GM18507 (cell line): Measurements from ENCODE around the gene MRNIP.
"Not testable (repeated sequence)": the region's sequence is repeated elsewhere in the genome, so short reads cannot be mapped to it uniquely, and the experiment has no call there.

ENCODE experiments used
- DNase-seq: peaks from one replicate; pipeline ENCODE4 v3.0.0; 2011; ENCODE audit warnings: low read depth; ENCODE audit not compliant: insufficient read length; ENCODE audit errors: extremely low spot score
- FAIRE-seq: peaks from 2 replicates; lab custom pipeline; 2011; peaks lifted over from hg19 to GRCh38; lab: Jason Lieb, UNC

The MRNIP gene

DNA sequence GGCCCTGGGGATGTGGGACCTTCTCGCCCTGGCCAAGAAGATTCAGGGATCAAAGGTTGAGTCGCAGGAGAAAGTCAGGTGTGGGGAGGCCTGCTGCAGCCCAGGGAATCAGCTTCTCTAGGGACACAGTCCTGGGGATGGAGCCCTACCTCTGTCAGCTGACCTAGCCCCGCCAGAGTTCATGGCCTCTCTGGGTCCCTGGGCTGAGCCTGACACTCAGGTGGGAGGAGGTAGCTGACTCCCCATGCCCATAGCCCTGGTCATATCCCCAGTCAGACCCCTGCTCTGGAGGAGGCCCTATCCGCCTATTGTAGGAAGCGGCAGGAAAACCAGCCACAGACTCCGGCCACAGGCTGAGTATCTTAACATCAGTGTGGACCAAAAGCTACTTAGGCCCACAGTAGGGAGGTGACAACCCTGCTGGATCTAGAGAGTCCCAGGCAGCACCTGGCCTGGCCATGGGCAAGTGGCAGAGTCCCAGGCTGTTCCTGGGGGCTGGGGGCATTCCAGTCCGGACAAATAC lies 15.0 kb upstream of the MRNIP start:
- FAIRE-seq (no peak), DNase-seq (no peak)

DNA sequence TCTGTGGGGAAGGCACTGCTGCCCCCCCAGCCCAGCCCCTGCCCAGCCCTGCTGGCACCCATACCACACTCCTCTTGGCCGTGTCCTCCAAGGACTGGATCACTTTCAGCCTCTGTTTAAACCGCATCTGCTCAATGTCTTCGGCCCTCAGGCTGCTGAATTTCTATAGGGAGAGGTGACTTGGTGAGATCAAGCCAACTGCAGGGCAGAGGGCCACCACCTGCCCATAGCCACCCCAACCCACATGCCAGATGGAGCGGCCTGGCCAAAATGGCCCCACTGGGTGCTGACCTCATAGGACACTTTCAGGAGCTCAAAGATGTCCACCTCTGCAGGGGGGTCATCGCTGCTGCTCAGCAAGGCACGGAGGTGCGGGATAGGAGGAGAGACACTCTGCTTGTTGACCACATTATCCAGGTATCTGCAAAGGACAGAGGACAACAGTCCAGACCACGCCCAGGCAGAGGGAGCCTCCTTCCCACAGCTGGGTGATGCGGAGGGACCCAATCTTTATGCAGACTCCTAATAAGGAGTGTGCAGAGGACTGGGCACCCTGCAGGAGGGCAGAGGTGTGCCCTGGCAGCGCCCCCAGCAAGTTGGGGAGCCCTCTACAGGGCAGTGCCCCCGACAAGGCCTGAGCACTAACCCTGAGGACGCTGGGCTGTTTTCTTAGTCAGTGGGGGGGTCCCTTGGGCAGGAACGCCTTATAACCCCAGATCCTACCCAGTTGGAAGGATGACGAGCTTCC lies 14.4 kb upstream of the MRNIP start:
- FAIRE-seq (no peak), DNase-seq (no peak)

- FAIRE-seq (no peak), DNase-seq (no peak)
Measured at GRCh38 chr5:179872055-179872827, 13.6 kb upstream of the MRNIP start.

DNA sequence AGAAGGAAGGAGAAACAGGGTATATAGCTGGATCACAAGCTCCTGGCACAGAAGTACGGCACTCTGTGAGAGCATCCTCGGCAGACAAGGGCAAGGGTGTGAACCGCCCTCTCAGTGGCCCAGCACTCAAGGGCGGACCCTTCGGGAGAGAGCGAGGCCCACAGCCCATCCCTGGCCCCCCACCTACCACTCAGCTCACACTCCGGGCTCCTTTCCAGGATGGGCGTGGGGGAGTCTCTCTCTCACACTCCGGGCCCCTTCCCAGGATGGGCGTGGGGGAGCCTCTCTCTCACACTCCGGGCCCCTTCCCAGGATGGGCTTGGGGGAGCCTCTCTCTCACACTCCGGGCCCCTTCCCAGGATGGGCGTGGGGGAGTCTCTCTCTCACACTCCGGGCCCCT lies 12.9 kb upstream of the MRNIP start:
- not testable (repeated sequence) for FAIRE-seq, DNase-seq

- no peak for DNase-seq
- FAIRE-seq: no peak
Measured at GRCh38 chr5:179870952-179871351, 12.3 kb upstream of the MRNIP start.

- FAIRE-seq (no peak), DNase-seq (no peak)
Measured at GRCh38 chr5:179870403-179870903, 11.8 kb upstream of the MRNIP start.

DNA sequence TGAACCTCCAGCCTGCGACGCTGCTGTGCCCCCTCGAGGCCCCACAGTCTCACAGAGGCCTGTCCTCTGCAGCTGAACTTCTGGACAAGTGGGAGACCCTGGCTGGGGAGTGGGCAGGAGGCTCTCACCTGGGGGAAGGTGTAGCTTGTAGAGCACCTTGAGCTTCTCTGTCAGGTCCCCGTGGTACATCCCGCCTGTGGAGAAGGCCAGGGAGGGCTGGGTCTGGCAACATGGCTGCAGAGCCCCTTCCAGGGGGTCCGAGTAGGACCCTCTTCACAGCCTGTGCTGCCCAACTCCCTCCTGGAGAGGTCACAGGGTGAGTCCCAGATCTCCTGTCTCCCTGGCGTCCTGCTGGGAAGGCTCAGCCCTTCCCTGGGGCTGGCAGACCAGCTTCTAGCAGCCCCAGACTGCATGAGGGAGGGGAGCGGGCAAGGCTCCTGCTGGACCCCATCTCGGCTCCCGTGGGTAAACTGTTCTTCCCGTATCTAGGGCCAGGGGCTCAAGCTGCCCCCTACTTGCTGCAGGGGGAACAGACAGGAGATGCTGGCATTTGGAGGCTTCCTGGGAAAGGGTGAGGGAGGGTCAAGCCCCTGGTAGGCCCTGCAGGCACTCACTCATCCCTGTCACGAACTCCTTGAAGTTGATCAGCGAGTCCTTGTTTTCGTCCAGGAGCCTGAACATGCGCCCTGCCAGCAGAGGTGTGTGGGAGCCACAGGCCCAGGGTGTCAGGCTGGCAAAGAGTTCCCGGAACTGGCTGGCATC lies 11.2 kb upstream of the MRNIP start:
- FAIRE-seq (no peak), DNase-seq (no peak)

DNA sequence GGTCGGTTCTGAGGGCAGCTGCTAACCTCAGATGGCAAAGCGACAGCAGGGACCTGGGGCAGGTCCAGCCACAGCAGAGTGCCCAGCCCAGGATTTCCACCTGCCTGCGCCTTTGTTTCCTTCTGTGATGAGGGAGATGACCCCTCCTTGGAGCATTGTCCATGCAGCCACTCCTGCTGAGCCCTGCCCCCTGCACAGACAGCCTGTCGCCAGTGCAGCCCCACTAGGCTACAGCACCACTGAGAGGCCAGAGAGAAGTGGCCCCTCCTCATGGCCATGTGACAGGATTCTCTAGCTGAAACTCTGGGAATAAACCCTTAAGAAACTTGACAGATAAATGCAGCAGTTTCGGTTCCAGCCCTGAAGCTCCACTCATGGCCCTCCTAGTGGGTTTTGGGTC lies 10.5 kb upstream of the MRNIP start:
- FAIRE-seq (no peak), DNase-seq (no peak)

- DNase-seq (no peak), FAIRE-seq (no peak)
Measured at GRCh38 chr5:179868541-179868940, 9.9 kb upstream of the MRNIP start.

- DNase-seq (no peak), FAIRE-seq (no peak)
Measured at GRCh38 chr5:179867476-179867875, 8.9 kb upstream of the MRNIP start.

DNA sequence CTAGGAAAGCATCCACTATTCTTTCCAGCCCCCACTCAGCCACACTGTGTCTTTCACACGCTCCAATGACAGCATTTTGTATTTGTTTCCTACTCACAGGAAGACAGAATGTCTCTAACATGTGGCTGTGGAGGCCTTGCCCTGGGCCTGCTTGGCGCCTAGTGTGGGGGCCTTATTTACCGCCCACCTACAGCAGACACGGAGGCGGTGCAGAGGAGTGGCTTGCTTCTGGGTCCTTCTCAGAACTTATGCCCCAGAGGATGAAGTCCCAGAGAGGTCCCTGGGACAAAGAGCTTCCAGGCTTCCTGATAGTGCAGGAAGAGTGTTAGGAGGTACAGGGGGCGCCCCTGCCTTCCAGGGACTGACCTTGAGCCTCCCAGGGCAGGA lies 8.5 kb upstream of the MRNIP start:
- FAIRE-seq: no peak
- DNase-seq: no peak

- FAIRE-seq: no peak
- no peak for DNase-seq
Measured at GRCh38 chr5:179866241-179867078, 7.8 kb upstream of the MRNIP start.

DNA sequence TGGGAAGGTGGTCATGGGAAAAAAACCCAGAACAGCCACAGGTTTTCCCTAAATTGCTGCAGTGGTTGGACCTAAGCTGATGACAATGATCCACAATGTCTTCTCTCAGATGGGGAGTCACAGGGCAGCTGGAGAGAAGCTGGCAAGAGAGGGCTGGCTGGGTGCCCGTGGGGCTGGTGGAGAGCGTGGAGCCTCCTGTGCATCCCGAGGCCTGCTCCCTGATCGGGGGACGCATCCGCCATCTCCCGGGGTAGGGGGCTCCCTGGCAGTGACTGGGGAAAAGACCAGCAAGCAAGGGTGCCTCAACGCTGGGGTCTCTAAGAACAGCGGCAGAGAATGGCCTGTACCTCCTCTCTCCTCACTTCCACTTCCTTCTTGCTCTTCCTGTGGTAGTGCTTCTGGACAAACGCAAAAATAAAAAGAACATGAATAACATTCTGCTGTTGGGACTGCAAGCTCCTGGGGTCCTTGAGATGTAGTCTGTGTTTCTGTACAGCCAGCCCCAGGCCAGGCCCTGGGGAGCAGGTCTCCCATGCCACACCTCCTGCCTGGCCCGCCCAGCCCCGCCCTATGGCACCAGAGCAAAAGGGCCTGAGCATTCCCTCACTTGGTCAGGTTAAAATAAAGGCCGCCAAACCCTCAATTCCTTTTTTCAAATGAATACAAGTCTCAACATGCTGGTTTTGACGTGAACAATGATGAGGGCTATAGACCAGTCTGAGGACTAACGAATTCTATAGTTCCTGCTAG lies 7.0 kb upstream of the MRNIP start:
- FAIRE-seq: no peak

DNA sequence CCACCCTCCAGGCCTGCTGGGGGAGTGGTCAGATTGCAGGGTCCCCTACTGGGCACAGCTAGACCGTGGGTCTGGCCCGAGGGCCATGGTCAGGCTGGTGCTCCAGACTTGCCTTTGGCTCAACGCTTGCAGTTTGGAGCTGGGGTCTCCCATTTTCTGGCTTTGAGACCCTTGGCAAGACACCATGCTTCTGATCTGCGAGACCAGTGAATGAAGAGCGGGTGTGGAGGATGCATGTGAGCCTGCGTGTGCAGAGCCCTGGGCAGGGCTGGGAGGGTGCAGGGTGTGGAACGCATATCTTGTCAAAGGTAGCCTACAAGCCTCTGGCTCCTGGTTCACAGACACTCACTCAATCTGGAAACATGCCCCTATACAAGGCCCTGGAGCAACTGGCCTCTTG lies 6.1 kb upstream of the MRNIP start:
- FAIRE-seq (no peak), DNase-seq (no peak)

More for the DNA sequence above, 7.0 kb upstream of the MRNIP start:
- DNase-seq: no peak

GRCh38 chr5:179863449-179864085 lies 5.0 kb upstream of the MRNIP start:
- no peak for FAIRE-seq
- no peak for DNase-seq

- DNase-seq (no peak), FAIRE-seq (no peak)
Measured at GRCh38 chr5:179862891-179863290, 4.3 kb upstream of the MRNIP start.

DNA sequence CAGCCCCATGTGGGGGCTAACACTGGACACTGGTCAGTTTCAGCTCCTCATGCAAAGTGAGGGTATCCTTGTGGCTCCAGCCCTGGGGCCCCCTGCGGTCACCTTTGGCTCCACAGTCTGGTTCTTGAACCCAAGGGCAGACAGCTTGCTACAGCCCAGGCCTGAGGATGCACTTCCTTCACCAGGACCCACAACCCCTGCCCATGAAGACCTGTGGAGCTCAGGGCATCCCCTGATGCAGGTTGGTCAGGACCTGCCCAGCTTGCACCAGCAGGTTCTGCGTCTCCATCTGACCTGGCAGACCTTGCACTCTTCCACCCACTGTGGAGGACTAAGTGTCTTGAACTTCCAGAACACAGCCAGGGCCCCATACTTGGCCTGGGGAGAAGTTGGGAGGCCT lies 3.7 kb upstream of the MRNIP start:
- DNase-seq (no peak), FAIRE-seq (no peak)

GRCh38 chr5:179860301-179860700 lies 1.7 kb upstream of the MRNIP start:
- DNase-seq (no peak), FAIRE-seq (no peak)
